ENCODE data around the gene ATP12A.

DNA sequence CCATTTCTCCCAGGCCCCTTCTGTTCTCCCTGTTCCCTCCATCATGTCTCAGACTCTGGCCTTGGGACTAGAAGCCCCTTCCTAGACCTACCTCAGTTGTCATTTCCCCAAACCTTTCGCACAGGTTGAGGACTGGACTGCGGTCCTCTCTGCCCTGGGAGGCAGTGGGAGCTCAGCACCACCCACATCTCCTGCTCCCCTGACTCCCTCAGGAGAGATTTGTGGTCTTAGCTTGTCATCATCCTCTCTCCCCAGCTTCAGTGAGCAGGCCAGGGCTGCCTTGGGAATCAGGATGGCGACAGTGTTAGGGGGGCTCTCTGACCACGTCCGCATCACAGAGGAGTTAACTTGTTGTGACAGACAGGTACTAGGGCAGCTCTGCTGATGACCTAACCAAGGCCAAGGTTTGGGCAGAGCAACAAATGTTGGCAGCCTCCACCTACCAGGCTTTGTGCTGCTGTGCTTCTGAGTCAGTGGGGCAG lies 58.2 kb downstream of the ATP12A start:
- no peak for TF ChIP-seq CTCF (IDR thresholded peaks at IDR 0.05)
- no peak for TF ChIP-seq POLR2A (IDR thresholded peaks at IDR 0.05)

All from ovary (tissue), 3 donors.